Amniotic epithelial cell (primary cell): Measurements from ENCODE around the gene SPIN2B.
"Not testable (repeated sequence)": the region's sequence is repeated elsewhere in the genome, so short reads cannot be mapped to it uniquely, and the experiment has no call there.

Experiments
- DNase-seq: peaks from one replicate; pipeline ENCODE4 v3.0.0-alpha.2; 2010; ENCODE audit warnings: low read depth

Gene SPIN2B

GRCh38 chrX:57121162-57121755 lies at the start of gene SPIN2B:
SPIN2B (minus strand) TSS chrX:57121548.
- peak; percentile 64 for DNase-seq

- peak; percentile 2 for DNase-seq
These were observed 35.2 kb upstream of the SPIN2B start for GRCh38 chrX:57156397-57157049.

GRCh38 chrX:57155171-57155570 lies 33.8 kb upstream of the SPIN2B start:
- no peak for DNase-seq

- not testable (repeated sequence) for DNase-seq
These were observed 30.9 kb upstream of the SPIN2B start for GRCh38 chrX:57152222-57152621.

GRCh38 chrX:57138674-57139073 lies 17.3 kb upstream of the SPIN2B start:
- no peak for DNase-seq

- DNase-seq = peak; percentile 16
These were observed 16.2 kb upstream of the SPIN2B start for GRCh38 chrX:57137501-57137900.

GRCh38 chrX:57137073-57137472 lies 15.7 kb upstream of the SPIN2B start, which contains the start of gene SPIN2A:
SPIN2A (minus strand) TSS chrX:57137397; CDS start chrX:57136597, 800 bp downstream.
- DNase-seq = not testable (repeated sequence)

GRCh38 chrX:57136589-57136988 lies 15.2 kb upstream of the SPIN2B start:
- DNase-seq = not testable (repeated sequence)

- DNase-seq = no peak
These were observed 13.9 kb upstream of the SPIN2B start for GRCh38 chrX:57135287-57135686.

- no peak for DNase-seq
These were observed 13.4 kb upstream of the SPIN2B start for GRCh38 chrX:57134702-57135101.

GRCh38 chrX:57133706-57134105 lies 12.4 kb upstream of the SPIN2B start:
- DNase-seq = no peak

GRCh38 chrX:57133284-57133683 lies 11.9 kb upstream of the SPIN2B start:
- not testable (repeated sequence) for DNase-seq

GRCh38 chrX:57132046-57132445 lies 10.7 kb upstream of the SPIN2B start:
- DNase-seq = no peak

- no peak for DNase-seq
These were observed 468 bp upstream of the SPIN2B start for GRCh38 chrX:57121816-57122215.

- DNase-seq = not testable (repeated sequence)
These were observed 658 bp downstream of the SPIN2B start for GRCh38 chrX:57120619-57121161.

GRCh38 chrX:57119416-57119815 lies 1.9 kb downstream of the SPIN2B start:
- no peak for DNase-seq

GRCh38 chrX:57117566-57117965 lies 3.8 kb downstream of the SPIN2B start:
- not testable (repeated sequence) for DNase-seq

GRCh38 chrX:57104921-57105398 lies 16.4 kb downstream of the SPIN2B start:
- no peak for DNase-seq

GRCh38 chrX:57104406-57104805 lies 16.9 kb downstream of the SPIN2B start:
- DNase-seq = no peak

- no peak for DNase-seq
These were observed 17.9 kb downstream of the SPIN2B start for GRCh38 chrX:57103489-57103888.

GRCh38 chrX:57102918-57103317 lies 18.4 kb downstream of the SPIN2B start:
- DNase-seq = not testable (repeated sequence)

- no peak for DNase-seq
These were observed 38.2 kb downstream of the SPIN2B start for GRCh38 chrX:57083143-57083542.

- DNase-seq = no peak
These were observed 46.9 kb downstream of the SPIN2B start for GRCh38 chrX:57074458-57074857.
